ENCODE measurements around the gene COL20A1. TPM values are rescaled to one million over a fixed set of nuclear protein-coding genes. Genes with fewer than 3 reads are reported as not detected.

Gene COL20A1
- polyA plus RNA-seq, 2 donors, result not detected

DNA sequence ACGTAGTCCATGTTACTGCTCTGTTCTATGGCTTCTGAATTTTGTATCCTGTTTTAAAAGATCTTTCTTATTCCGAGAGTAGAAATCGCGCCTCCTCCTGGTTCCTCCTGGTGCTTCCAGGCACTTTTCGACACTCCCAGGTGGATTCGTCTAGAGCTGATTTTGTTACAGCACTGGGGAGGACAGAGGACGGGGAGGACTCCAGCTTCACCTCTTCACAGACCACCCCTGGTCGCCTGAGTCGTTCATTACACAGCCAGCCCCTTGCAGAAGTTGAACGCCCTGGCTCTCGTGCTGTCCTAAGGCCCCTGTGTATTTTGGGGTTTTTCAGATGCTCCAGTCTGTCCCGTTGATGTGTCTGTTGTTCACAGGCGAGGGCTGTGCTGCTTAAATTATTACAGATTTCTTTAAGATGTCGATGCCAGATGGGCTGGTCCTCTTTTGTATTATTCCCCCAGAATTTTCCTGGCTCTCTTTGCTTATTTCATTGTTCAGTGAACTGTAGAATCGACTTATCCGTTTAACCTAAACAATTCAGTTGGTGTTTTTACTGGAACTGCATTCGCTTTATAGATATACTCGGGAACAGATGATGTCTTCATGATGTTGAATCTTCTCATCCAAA, 30.5 kb downstream of the COL20A1 start:
- no peak overlapping the region for H3K4me3 ChIP-seq (ENCODE audit: low read depth in 1 of 2, low read length in 2 of 2)
- no peaks in the 10 kb centered on the region for H3K9me3 ChIP-seq (ENCODE audit: control insufficient read depth in 2 of 2, insufficient read depth in 1 of 2, low read depth in 1 of 2, low read length in 1 of 2)
- H3K27me3 ChIP-seq (ENCODE audit: control insufficient read depth in 1 of 2, insufficient read depth in 2 of 2, low read length in 2 of 2), result no peaks in the 10 kb centered on the region
- no peaks in the 10 kb centered on the region for H3K36me3 ChIP-seq (ENCODE audit: control insufficient read depth in 2 of 2, insufficient read depth in 2 of 2, low read length in 1 of 2)
- no peaks in the 10 kb centered on the region for H3K4me1 ChIP-seq (ENCODE audit: control insufficient read depth in 2 of 2, insufficient read depth in 2 of 2, low read length in 1 of 2)
- WGBS, 2 donors, result 66 to 72% methylated on average over 18 of the region's 18 CpGs
- H3K27ac ChIP-seq (ENCODE audit: low read depth in 2 of 2, low read length in 1 of 2), result no peak overlapping the region

- Histone ChIP-seq H3K4me1 (ENCODE audit: control insufficient read depth in 2 of 2, insufficient read depth in 2 of 2, low read length in 1 of 2) (no peaks in the 10 kb centered on the region), H3K4me3 (ENCODE audit: low read depth in 1 of 2, low read length in 2 of 2) (no peak overlapping the region), H3K36me3 (ENCODE audit: control insufficient read depth in 2 of 2, insufficient read depth in 2 of 2, low read length in 1 of 2) (no peaks in the 10 kb centered on the region), H3K9me3 (ENCODE audit: control insufficient read depth in 2 of 2, insufficient read depth in 1 of 2, low read depth in 1 of 2, low read length in 1 of 2) (no peaks in the 10 kb centered on the region), H3K27ac (ENCODE audit: low read depth in 2 of 2, low read length in 1 of 2) (no peak overlapping the region), H3K27me3 (ENCODE audit: control insufficient read depth in 1 of 2, insufficient read depth in 2 of 2, low read length in 2 of 2) (no peaks in the 10 kb centered on the region)
- WGBS, 2 donors, result 77 to 81% methylated on average over 10 of the region's 10 CpGs
Observed at GRCh38 chr20:63325021-63325471, 32.1 kb downstream of the COL20A1 start.

DNA sequence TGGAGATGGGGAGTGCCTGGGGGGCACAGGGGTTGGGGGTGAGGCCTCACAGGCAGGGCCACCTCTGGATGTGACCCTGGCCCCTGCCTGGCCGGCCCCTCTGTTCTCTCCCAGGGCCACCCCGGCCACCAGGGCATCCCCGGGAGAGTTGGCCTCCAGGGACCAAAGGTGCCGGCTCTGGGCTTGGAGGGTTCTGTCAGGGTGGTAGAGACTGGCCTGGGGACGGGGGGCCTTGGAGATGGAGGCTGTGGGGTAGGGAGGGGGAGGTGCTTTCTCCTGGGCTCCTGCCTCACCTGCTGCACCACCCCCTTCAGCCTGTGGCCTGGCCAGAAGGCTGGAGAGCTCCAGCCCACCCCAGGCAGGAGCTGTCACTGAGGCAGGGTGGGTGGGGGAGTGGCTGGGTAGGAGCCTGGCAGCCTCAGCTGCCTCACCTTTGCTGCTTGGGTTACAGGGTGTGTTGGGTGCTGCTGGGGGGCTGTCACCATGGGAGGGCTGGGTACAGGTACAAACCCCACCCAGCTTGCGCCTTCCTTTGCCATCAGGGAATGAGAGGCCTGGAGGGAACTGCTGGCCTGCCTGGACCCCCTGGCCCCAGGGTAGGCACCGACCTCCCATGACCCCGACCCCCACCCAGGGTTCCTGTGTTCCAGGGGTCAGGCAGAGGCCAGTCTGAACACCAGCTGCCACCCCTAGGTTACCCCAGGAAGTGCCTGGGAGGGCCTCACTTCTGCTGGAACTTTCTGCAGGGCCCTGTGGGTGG, 32.7 kb downstream of the COL20A1 start:
- no peaks in the 10 kb centered on the region for H3K27me3 ChIP-seq (ENCODE audit: control insufficient read depth in 1 of 2, insufficient read depth in 2 of 2, low read length in 2 of 2)
- no peak overlapping the region for H3K4me3 ChIP-seq (ENCODE audit: low read depth in 1 of 2, low read length in 2 of 2)
- H3K27ac ChIP-seq (ENCODE audit: low read depth in 2 of 2, low read length in 1 of 2), result no peak overlapping the region
- H3K4me1 ChIP-seq (ENCODE audit: control insufficient read depth in 2 of 2, insufficient read depth in 2 of 2, low read length in 1 of 2), result no peaks in the 10 kb centered on the region
- no peaks in the 10 kb centered on the region for H3K36me3 ChIP-seq (ENCODE audit: control insufficient read depth in 2 of 2, insufficient read depth in 2 of 2, low read length in 1 of 2)
- no peaks in the 10 kb centered on the region for H3K9me3 ChIP-seq (ENCODE audit: control insufficient read depth in 2 of 2, insufficient read depth in 1 of 2, low read depth in 1 of 2, low read length in 1 of 2)
- 69 to 85% methylated on average over 8 of the region's 8 CpGs for WGBS, 2 donors

GRCh38 chr20:63326314-63327230, 33.6 kb downstream of the COL20A1 start:
- no peaks in the 10 kb centered on the region for H3K36me3 ChIP-seq (ENCODE audit: control insufficient read depth in 2 of 2, insufficient read depth in 2 of 2, low read length in 1 of 2)
- no peaks in the 10 kb centered on the region for H3K9me3 ChIP-seq (ENCODE audit: control insufficient read depth in 2 of 2, insufficient read depth in 1 of 2, low read depth in 1 of 2, low read length in 1 of 2)
- no peaks in the 10 kb centered on the region for H3K27me3 ChIP-seq (ENCODE audit: control insufficient read depth in 1 of 2, insufficient read depth in 2 of 2, low read length in 2 of 2)
- H3K27ac ChIP-seq (ENCODE audit: low read depth in 2 of 2, low read length in 1 of 2), result peak overlapping the region in 1 of 2 donors; percentile 13
- 83 to 85% methylated on average over 15 of the region's 15 CpGs for WGBS, 2 donors
- H3K4me3 ChIP-seq (ENCODE audit: low read depth in 1 of 2, low read length in 2 of 2), result no peak overlapping the region
- H3K4me1 ChIP-seq (ENCODE audit: control insufficient read depth in 2 of 2, insufficient read depth in 2 of 2, low read length in 1 of 2), result peaks cover 0 to 2% of the 10 kb centered on the region in 2 donors

GRCh38 chr20:63327231-63327745, 34.3 kb downstream of the COL20A1 start:
- H3K4me3 ChIP-seq (ENCODE audit: low read depth in 1 of 2, low read length in 2 of 2), result no peak overlapping the region
- WGBS, 2 donors, result 84 to 89% methylated on average over 8 of the region's 8 CpGs
- H3K9me3 ChIP-seq (ENCODE audit: control insufficient read depth in 2 of 2, insufficient read depth in 1 of 2, low read depth in 1 of 2, low read length in 1 of 2), result peaks cover 4 to 6% of the 10 kb centered on the region in 2 donors
- H3K27ac ChIP-seq (ENCODE audit: low read depth in 2 of 2, low read length in 1 of 2), result no peak overlapping the region
- no peaks in the 10 kb centered on the region for H3K27me3 ChIP-seq (ENCODE audit: control insufficient read depth in 1 of 2, insufficient read depth in 2 of 2, low read length in 2 of 2)
- H3K4me1 ChIP-seq (ENCODE audit: control insufficient read depth in 2 of 2, insufficient read depth in 2 of 2, low read length in 1 of 2), result peaks cover 0 to 2% of the 10 kb centered on the region in 2 donors
- no peaks in the 10 kb centered on the region for H3K36me3 ChIP-seq (ENCODE audit: control insufficient read depth in 2 of 2, insufficient read depth in 2 of 2, low read length in 1 of 2)

- 76 to 84% methylated on average over 20 of the region's 20 CpGs for WGBS, 2 donors
- H3K27me3 ChIP-seq (ENCODE audit: control insufficient read depth in 1 of 2, insufficient read depth in 2 of 2, low read length in 2 of 2), result no peaks in the 10 kb centered on the region
- no peak overlapping the region for H3K27ac ChIP-seq (ENCODE audit: low read depth in 2 of 2, low read length in 1 of 2)
- H3K4me1 ChIP-seq (ENCODE audit: control insufficient read depth in 2 of 2, insufficient read depth in 2 of 2, low read length in 1 of 2), result peaks cover 0 to 2% of the 10 kb centered on the region in 2 donors
- no peak overlapping the region for H3K4me3 ChIP-seq (ENCODE audit: low read depth in 1 of 2, low read length in 2 of 2)
- H3K36me3 ChIP-seq (ENCODE audit: control insufficient read depth in 2 of 2, insufficient read depth in 2 of 2, low read length in 1 of 2), result no peaks in the 10 kb centered on the region
- peaks cover 4 to 6% of the 10 kb centered on the region in 2 donors for H3K9me3 ChIP-seq (ENCODE audit: control insufficient read depth in 2 of 2, insufficient read depth in 1 of 2, low read depth in 1 of 2, low read length in 1 of 2)
Observed at GRCh38 chr20:63328026-63328700, 35.2 kb downstream of the COL20A1 start.

GRCh38 chr20:63328718-63329275, 35.8 kb downstream of the COL20A1 start:
- WGBS, 2 donors, result 71 to 76% methylated on average over 21 of the region's 21 CpGs
- Histone ChIP-seq H3K4me1 (ENCODE audit: control insufficient read depth in 2 of 2, insufficient read depth in 2 of 2, low read length in 1 of 2) (peaks cover 0 to 2% of the 10 kb centered on the region in 2 donors), H3K4me3 (ENCODE audit: low read depth in 1 of 2, low read length in 2 of 2) (no peak overlapping the region), H3K9me3 (ENCODE audit: control insufficient read depth in 2 of 2, insufficient read depth in 1 of 2, low read depth in 1 of 2, low read length in 1 of 2) (peaks cover 4 to 6% of the 10 kb centered on the region in 2 donors), H3K27me3 (ENCODE audit: control insufficient read depth in 1 of 2, insufficient read depth in 2 of 2, low read length in 2 of 2) (no peaks in the 10 kb centered on the region), H3K27ac (ENCODE audit: low read depth in 2 of 2, low read length in 1 of 2) (no peak overlapping the region), H3K36me3 (ENCODE audit: control insufficient read depth in 2 of 2, insufficient read depth in 2 of 2, low read length in 1 of 2) (no peaks in the 10 kb centered on the region)

GRCh38 chr20:63329331-63330083, 36.5 kb downstream of the COL20A1 start:
- no peaks in the 10 kb centered on the region for H3K27me3 ChIP-seq (ENCODE audit: control insufficient read depth in 1 of 2, insufficient read depth in 2 of 2, low read length in 2 of 2)
- 73 to 83% methylated on average over 18 of the region's 18 CpGs for WGBS, 2 donors
- H3K4me1 ChIP-seq (ENCODE audit: control insufficient read depth in 2 of 2, insufficient read depth in 2 of 2, low read length in 1 of 2), result peaks cover 0 to 2% of the 10 kb centered on the region in 2 donors
- H3K4me3 ChIP-seq (ENCODE audit: low read depth in 1 of 2, low read length in 2 of 2), result no peak overlapping the region
- H3K36me3 ChIP-seq (ENCODE audit: control insufficient read depth in 2 of 2, insufficient read depth in 2 of 2, low read length in 1 of 2), result no peaks in the 10 kb centered on the region
- H3K27ac ChIP-seq (ENCODE audit: low read depth in 2 of 2, low read length in 1 of 2), result no peak overlapping the region
- peaks cover 4 to 6% of the 10 kb centered on the region in 2 donors for H3K9me3 ChIP-seq (ENCODE audit: control insufficient read depth in 2 of 2, insufficient read depth in 1 of 2, low read depth in 1 of 2, low read length in 1 of 2)

All from esophagus (tissue), 2 donors.